H54 (cell line): Measurements from ENCODE around the gene MEI4.

Experiments used
- DNase-seq: peaks from one replicate; pipeline ENCODE4 v3.0.0; 2011; ENCODE audit warnings: low spot score, mixed read lengths; ENCODE audit not compliant: insufficient read length
- FAIRE-seq: peaks from 3 replicates; lab custom pipeline; 2011; peaks lifted over from hg19 to GRCh38; lab: Jason Lieb, UNC
- POLR2A ChIP-seq: IDR thresholded peaks from 2 replicates; pipeline ENCODE4 v1.6.1; 2011; ENCODE audit warnings: low read depth, mild to moderate bottlenecking, low read length

MEI4 gene

DNA sequence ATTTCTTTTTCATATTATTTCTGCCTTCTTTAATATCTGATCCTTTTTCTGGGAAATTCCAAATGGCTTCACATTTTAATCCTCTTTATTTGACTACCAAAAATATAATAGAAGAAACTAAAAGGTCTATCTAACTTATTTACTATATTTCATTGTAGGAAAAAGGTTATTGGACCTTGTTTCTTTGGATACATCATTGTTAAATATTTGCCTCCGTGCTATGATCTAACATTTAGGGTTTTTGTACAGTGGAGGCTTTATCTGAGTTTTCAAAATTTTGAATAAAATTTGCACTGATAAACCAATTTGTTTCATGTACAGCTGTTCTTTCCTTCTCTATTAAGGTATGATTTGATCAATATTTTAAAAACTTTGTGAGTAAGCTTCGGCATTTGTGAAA is 109.5 kb downstream of the MEI4 start:
- no peak for TF ChIP-seq POLR2A
- FAIRE-seq = no peak
- DNase-seq = no peak

DNA sequence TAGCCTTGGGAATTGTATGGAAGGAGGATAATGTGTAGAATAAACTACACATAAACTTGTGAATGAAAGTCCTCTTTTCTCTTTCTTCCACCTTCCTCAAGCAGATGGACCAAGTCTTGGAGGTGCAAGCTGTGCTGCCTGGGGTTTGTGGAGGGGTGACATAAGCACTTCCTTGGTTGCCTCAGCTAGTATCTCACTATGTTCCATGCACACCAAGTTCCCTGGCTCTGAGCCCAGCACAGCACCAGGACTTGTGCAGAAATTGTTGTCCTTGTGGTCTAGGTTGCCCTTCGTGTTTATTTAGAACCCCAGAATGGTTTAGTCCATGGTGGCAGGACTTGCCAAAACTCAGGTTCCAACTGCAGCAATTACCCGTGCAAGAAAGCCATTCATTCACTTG is 110.3 kb downstream of the MEI4 start:
- DNase-seq (no peak), FAIRE-seq (no peak)
- TF ChIP-seq POLR2A = no peak

DNA sequence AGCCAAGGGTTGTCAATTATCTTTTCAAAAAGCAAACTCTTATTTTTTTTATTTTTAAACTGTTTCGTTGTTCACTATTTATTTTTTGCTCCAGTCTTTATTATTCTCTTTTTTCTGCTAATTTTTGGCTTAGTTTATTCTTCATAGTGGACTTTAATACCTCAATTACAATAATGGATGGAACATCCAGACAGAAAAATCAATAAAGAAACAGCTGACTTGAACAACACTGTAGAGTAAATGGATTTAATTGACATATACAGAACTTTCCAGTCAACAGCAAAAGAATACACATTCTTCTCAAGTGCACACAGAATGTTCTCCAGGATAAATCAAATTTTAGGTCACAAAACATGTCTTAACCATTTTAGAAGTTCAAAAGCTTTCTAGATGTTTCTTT is 111.5 kb downstream of the MEI4 start:
- TF ChIP-seq POLR2A = no peak
- DNase-seq (no peak), FAIRE-seq (no peak)

DNA sequence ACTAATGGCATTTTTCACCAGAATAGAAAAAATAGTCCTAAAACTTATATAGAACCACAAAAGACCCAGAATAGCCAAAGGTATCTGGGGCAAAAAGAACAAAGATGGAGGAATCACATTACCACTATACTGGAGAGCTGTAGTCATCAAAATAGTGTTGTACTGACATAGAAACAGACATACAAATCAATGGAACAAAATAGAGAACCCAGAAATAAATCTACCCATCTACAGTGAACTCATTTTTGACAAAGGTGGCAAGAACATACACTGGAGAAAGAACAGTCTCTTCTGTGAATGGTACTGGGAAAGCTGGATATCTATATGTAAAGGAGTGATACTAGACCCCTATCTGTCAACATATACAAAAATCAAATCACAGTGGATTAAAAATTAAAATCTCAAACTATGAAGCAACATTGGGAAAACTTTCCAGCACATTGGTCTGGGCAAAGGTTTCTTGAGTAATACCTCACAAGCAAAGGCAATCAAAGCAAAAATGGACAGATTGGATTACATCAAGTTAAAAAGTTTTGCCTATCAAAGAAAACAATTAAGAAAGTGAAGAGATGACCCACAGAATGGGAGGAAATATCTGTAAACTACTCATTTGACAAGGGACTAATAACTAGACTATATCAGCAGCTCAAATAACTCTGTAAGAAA is 120.5 kb downstream of the MEI4 start:
- FAIRE-seq (no peak), DNase-seq (no peak)
- no peak for TF ChIP-seq POLR2A

DNA sequence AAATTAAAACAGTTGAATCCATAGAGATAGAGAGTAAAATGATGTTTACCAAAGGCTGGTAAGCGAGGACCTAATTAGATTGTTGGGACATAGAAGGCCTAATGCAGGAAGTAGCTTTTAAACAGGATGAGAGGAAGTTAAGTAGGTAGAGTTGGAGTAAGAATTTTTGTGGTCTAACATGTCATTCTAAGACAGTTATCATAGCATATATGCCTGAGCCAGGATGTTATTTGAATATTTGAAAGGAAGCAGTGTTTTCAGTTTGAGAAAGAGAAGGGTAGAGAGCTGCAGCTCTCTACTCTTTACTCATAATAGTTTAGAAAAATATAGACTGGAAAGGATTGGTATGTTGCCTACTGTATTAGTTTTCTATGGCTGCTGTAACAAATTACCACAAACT is 121.6 kb downstream of the MEI4 start:
- DNase-seq (no peak), FAIRE-seq (no peak)

DNA sequence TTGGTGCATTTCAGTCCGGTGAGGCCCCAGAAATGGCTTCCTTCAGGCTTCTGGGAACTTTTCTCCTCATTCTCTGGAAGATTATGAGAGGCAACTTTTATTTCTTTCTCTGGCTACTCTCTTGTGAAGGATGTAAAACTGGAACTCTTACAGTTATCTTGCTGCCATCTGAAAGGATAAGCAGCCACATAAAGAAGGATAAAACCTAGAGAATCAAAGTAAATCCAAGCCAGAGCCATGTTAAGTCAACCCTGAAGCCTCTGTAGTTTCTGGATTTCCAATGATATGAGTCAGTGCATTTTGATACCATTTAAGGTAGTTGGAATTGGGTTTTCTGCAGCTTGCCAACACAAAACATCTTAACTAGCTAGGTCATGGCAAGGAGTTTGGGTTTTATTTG is 123.6 kb downstream of the MEI4 start:
- FAIRE-seq (no peak), DNase-seq (no peak)
- TF ChIP-seq POLR2A = no peak

More for the DNA sequence above, 121.6 kb downstream of the MEI4 start:
- no peak for TF ChIP-seq POLR2A

DNA sequence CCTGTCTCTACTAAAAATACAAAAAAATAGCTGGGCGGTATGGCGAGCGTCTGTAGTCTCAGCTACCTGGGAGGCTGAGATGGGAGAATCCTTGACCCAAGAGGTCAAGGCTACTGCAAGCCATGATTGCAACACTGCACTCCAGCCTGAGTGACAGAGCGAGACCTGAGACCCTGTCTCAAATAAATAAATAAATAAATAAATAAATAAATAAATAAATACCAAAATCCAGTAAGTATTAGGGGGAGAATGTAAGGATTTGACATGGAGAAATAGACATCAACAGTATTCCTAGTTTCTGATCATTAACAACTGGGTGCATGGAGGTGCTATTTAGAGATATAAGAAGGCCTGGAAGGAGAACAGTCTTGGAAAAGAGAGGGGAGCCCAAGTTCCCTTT is 125.7 kb downstream of the MEI4 start:
- no peak for DNase-seq
- no peak for FAIRE-seq
- no peak for TF ChIP-seq POLR2A

DNA sequence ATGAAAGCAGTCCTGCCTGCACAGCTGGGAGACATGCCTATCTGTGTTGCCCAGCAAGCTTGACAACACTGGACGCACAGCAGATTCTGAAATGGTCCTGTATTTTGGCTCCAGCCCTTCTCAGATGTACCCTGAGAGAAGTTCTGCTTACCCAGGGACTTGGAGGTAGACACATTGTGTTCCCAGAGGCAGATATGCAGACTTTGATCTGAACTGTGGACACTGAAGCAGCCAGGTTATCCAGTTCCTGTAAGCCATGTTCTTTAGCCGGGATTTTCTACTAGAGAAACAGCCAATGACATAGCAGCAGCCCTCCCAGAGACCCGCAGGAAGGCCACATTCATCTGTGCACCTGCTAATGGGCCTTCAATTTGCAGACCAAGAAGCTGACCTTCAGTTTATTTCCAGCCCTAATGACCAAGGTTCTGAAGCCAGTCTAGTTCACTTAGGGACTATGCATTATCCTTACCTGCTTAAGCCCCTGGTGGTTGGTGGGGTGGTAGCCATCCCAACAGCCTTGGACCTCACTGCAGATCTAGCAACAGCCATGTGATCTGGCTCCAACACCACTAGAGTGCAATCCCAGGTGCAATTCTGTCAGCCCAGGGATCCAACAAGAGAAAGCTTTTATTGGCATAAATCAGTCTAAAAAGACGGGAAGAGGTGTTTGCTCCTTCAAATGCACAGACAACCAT is 134.2 kb downstream of the MEI4 start:
- DNase-seq = no peak
- TF ChIP-seq POLR2A = no peak
- FAIRE-seq = no peak

DNA sequence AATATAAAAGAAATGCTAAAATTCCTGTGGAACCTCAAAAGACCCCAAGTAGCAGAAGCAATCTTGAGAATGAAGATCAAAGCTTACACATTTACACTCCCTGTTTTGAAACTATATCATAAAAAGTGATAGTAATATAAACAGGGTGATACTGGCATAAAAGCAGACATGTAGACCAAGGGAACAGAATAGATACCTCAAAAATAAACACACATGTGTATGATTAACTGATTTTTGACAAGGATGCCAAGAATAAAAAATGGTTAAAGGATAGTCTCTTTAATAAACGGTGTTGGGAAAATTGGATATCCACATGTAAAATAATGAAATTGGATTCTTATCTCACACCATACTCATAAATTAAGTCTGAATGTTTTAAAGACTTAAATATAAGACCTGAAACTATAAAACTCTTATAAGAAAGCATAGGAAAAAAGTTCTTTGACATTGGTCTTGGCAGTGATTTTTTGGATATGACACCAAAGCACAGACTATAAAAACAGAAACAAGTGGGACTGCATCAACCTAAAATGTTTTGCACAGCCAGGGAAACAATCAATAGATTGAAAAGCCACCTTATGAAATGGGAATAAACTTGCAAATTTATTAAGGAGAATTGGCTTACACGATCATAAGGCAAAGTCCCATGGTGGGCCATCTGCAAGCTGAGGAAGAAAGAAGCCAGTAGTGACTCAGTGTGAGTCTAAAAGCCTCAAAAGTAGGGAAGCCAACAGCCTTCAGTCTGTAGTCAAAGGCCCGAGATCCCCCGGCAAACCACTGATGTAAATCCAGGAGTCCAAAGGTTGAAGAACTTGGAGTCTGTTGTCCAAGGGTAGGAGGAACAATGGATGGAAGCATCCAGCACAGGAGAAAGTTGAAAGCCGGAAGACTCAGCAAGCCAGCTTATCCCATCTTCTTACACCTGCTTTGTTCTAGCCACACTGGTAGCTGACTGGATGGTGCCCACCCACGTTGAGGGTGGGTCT is 144.3 kb downstream of the MEI4 start:
- no peak for DNase-seq
- TF ChIP-seq POLR2A = no peak
- FAIRE-seq = no peak

DNA sequence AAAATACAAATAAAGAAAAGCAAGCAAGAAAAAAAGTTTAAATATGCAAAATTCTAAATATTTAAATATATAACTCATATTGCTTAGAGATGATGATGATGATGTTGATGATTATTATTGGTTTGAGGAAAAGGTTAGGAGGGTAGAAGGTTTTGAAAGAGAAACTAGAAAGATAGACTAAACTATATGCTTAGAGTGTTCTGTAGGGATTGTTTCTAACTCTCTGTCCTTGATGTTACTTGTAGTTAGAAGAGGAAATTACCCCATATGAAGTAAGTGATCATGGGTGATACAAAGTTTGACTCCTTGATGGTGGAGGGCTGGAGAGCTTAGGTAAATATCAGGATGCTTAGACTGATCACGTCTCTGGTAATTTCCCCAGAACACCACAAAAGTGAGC is 159.5 kb downstream of the MEI4 start:
- TF ChIP-seq POLR2A = no peak
- DNase-seq (no peak), FAIRE-seq (no peak)

DNA sequence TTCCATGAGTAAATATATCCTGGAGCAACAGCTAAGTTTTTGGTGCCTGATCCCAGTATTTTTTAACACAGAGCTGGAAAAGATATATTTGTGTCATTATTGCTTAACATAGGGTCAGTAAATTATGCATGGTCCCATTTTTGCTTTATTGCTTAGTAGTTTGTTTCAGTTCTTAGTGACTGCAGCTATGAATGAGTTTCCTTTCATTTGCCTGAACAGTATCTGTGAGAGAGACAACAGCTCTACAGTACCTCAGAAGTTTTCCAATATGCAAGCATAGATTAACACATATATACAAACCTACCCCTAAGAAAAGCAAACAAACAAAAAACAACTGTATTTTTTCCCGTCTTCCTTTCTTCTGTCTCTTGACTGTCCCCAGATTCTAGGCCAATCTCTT is 160.3 kb downstream of the MEI4 start:
- TF ChIP-seq POLR2A = no peak
- no peak for FAIRE-seq
- DNase-seq = no peak

DNA sequence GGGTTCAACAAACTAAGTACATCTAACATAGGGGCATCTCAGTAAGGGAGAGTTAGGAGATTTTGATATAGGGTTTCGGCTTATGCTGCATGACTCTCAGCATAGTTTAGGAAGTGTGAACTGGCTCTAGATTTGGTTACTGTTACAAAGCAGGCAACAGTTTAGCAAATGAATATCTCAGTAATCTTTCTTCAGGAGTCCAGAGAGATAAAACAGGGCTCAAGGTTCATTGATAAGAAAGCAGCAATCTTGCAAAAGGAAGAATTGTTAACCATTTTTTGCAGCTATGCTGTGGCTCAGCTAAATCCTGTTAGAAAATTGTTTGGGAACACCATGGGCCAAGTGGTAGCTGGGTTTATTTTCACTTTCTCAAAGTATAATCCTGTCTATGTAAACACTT is 161.3 kb downstream of the MEI4 start:
- TF ChIP-seq POLR2A = no peak
- DNase-seq (no peak), FAIRE-seq (no peak)

DNA sequence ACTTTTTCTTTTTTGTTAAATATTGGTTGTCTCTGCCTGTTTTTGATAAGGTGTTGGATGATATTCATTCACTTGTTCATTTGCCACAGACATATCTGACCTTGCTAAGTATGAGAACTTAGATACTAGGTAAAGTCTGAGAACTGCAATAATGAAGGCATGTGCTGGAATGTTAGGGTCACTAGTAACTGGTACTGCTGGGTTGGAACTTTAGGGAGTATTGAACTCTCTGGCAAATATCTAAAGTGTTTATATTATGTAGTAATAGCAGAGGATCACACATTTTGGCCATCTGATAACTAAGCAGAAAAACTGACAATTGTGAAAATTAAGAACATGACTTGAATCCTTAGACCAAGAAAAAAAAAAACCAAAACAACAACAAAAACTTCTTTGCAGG is 162.7 kb downstream of the MEI4 start:
- FAIRE-seq (no peak), DNase-seq (no peak)
- no peak for TF ChIP-seq POLR2A

DNA sequence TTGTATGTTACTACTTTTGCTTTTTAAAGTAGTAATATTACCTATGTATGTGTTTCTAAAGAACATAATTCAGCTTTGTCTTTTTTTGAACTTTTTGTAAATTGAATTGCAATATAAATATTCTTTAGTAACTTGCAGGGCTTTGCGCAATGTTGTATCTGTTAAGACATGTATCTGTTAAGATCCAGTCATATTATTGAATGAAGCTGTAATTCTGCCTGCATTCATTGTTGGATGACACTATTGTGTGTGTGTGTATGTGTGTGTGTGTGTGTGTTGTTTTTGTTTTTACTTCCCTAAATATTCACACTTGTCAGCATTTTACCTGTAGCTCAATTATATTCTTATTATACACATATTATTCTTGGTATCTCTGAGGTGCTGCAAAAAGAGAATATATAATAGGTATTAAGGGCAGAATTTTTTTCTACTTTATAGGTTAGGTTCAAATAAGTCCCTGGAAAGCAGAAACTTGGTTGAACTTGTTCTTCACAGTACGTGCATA is 164.0 kb downstream of the MEI4 start:
- no peak for FAIRE-seq
- no peak for TF ChIP-seq POLR2A

DNA sequence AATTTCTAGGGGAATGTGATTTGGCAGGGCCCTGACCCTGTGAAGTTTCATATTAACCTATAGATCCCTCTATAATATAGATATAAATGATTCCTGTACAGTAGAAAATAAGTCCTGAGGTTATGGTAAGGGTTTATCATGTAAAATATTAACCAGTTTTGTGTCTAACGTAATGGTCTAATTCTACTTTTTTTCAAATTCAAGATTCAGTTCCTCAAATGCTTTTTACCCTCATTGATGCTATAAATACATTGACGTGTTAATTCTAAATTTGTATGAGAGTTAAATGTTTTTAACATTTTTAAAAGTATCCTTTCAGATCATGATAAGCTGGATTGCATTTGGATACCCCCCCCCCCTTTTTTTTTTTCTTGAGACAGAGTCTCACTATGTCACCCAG is 169.4 kb downstream of the MEI4 start:
- no peak for FAIRE-seq
- no peak for DNase-seq
- no peak for TF ChIP-seq POLR2A

More for the DNA sequence above, 164.0 kb downstream of the MEI4 start:
- DNase-seq = no peak
